ENCODE measurements around the gene PPP5C. TPM values are rescaled to one million over a fixed set of nuclear protein-coding genes. Genes with fewer than 3 reads are reported as not detected.

PPP5C gene
- total RNA-seq, 2 experiments from 2014 or later = 76.9 to 82.5 TPM

DNA sequence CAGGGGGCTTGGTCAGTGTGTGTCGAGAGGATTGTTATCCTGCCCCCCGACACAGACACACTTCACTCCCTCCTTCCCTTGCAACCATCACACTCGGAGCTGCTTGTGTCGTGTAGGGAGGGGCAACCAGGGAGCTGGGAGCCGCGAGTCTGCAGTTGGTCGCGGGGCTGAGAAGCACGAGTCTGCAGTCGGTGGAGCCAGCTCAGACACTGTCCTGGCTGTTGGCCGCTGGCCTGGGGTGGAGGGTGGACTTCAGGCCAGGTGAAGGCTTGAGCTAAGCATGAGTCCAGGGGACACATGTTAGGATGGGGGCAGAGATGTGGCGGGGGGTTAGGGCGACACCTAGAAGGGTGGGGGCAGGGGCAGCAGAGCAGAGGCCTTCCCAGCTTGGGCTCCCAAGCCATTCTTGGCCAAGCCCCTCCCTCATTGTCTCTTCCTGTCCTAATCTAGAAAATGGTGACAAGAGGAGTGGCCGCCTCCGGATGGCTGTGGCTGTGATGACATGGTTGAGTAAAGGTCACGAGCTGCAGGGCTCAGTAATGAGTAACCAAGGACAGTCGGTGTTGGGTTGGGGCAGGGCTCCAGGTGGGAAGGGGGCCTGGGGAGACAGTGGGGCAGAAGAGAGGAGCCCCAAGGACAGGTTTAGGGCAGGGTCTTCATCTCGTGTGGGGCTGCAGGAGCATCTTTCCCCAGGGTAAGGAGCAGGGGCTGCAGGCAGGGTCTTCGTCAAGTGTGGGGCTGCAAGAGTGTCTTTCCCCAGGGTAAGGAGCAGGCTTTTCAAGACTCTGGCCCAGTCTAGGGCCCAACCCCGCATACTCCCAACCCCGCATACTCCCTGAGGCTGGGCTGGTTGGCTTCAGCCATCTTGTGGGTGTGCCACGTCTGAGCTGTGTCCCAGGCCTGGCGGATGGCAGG, 8.6 kb downstream of the PPP5C start:
- Mint-ChIP-seq H3K36me3 (peaks cover 26% of the 10 kb centered on the region), H3K27ac (peak overlapping the region; percentile 40), H3K4me3 (no peak overlapping the region), H3K4me1 (ENCODE audit: low read depth) (peaks cover 30% of the 10 kb centered on the region), H3K27me3 (no peaks in the 10 kb centered on the region), H3K9me3 (no peaks in the 10 kb centered on the region)
- intact Hi-C loops (cut with micrococcal nuclease) = no loop called here
- ChIA-PET CTCF (interaction anchor here (0.9 to 1.6 kb wide), 5 partner anchors 8 to 40 kb away, joined by 3 to 4 read pairs (median 3); partner anchors contain the start of gene PPP5C), POLR2A (no interaction called here)
- peak; percentile 59 for DNase-seq

DNA sequence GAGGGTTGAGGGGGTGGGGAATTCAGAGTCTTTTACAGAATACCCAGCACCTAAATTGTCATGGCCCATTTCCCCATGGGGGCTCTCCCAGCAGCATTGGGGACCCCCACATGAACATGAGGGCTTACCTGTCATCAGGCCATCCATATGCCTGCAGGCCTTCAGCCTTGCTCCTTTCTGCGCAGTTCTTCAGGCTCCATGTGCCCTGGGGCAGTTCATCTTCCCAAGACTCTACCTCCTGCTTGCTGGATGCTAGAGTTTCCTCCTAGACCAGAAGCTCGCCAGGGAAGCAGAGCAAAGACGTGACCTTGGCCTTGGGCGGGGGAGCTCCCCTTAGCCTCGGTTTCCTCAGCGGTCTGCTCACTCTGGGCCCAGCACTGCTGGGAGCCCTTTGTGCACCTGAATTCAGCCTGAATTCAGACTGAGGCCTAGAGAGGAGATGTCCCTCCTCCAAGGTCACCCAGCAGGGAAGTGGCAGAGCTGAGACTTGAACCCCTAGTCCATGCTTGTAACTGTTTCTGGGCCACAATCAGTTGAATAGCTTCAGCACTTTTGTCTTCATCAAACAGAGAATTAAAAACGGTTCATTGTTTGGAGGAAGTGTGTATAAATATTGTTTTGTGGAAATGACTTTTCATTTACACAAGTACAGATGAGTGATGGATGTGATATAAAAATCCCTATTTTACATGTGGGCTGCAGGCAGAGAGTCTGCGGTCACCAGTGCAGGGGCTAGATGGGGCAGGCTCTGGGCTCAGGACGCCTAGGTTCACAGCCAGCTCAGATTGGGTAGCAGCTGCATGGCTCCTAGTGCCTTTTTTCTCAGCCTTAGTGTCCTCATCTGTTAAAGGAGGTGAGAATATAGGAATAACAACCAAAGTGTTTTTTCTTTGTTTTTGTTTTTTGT, 9.5 kb downstream of the PPP5C start:
- H3K27me3 Mint-ChIP-seq = no peaks in the 10 kb centered on the region
- H3K36me3 Mint-ChIP-seq = peaks cover 26% of the 10 kb centered on the region
- no peak overlapping the region for H3K4me3 Mint-ChIP-seq
- H3K4me1 Mint-ChIP-seq (ENCODE audit: low read depth) = peaks cover 27% of the 10 kb centered on the region
- ChIA-PET POLR2A (interaction anchor here (0.6 kb wide), 1 partner anchor 487 kb away, joined by 3 read pairs; no protein-coding TSS in a partner anchor), CTCF (interaction anchor here (0.9 to 1.6 kb wide), 4 partner anchors 8 to 38 kb away, joined by 3 to 4 read pairs (median 3); partner anchors contain the start of gene PPP5C)
- no peaks in the 10 kb centered on the region for H3K9me3 Mint-ChIP-seq
- H3K27ac Mint-ChIP-seq = no peak overlapping the region
- DNase-seq = no peak
- intact Hi-C loops (cut with micrococcal nuclease) = no loop called here

DNA sequence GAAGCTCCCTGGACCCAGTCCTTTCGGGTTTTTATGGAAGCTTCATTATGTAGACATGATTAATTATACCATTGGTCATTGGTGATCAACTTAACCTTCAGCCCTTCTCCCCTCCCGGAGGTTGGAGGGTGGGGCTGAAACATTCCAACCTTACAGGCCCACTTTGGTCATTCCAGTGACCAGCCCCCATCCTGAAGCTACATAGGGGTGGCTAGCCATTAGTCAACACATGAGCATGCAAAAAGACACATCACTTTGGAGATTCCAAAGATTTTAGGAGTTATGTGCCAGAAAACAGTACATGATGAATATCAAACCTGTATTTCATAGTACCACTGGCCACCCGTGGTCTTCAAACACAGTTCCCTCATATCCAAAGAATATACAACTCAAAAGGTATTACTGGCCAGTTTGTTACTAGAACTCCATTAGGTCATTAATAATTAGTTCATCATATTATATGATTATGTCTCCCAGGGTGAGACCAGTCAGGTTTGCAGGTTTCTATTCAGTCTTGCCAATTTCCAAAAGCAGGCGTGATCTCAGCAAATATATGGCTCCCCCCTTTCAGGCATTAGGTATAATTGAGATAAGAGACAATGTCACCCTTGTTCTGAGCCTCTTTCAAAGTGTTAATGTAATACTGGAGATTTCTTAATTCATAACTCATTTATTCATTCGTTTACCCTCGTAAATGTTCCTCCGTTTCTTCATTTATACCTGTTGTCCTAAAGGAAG, 11.1 kb downstream of the PPP5C start:
- Mint-ChIP-seq H3K4me1 (ENCODE audit: low read depth) (peaks cover 25% of the 10 kb centered on the region), H3K4me3 (no peak overlapping the region), H3K9me3 (no peaks in the 10 kb centered on the region), H3K36me3 (peaks cover 26% of the 10 kb centered on the region), H3K27me3 (no peaks in the 10 kb centered on the region), H3K27ac (no peak overlapping the region)
- no peak for DNase-seq
- intact Hi-C loops (cut with micrococcal nuclease) = no loop called here
- POLR2A ChIA-PET = no interaction called here
- CTCF ChIA-PET = interaction anchor here (2.4 kb wide), 1 partner anchor 11 kb away, joined by 10 read pairs; the partner anchor contains the start of gene PPP5C

DNA sequence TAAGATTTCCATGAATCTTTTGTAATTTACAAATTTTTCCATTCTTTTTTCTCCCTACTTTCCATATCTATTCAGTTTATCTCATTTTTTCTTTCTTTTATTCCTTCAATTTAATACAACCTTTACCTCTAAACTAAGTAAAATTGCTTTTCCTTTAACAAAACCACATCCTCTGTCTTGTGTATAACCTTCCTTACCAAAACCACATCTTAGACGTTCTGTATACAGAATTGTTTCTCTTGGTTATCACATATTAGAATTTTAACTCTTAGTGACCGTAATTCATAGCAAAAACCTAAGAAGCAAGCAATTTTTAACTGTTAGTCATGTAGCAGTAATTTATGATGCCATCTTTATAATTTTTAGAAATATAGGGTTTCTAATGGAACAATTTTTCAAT, 15.0 kb downstream of the PPP5C start:
- Mint-ChIP-seq H3K4me3 (no peak overlapping the region), H3K27me3 (no peaks in the 10 kb centered on the region), H3K4me1 (ENCODE audit: low read depth) (peaks cover 20% of the 10 kb centered on the region), H3K36me3 (peaks cover 21% of the 10 kb centered on the region), H3K9me3 (no peaks in the 10 kb centered on the region), H3K27ac (no peak overlapping the region)
- ChIA-PET POLR2A (no interaction called here), CTCF (no interaction called here)
- no peak for DNase-seq
- intact Hi-C loops (cut with micrococcal nuclease) = no loop called here

DNA sequence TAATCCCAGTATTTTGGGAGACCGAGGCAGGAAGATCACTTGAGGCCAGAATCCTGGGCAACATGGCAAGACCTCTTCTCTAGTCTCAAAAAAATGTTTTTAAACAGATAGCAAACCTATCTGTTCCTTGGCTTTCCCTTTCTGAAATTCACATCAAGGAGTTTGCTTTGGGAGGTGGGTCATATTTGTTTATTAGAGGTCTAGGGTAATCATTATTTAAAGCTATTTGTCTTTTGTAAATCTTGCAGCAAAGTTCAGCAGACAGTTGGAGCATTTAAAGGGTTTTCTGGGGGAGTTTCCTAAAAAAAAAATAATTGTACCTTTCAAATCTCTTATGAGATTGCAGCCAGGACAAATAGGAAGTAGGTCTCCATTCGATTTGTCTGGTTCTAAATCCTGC, 17.5 kb downstream of the PPP5C start:
- no peak for DNase-seq
- Mint-ChIP-seq H3K36me3 (peaks cover 19% of the 10 kb centered on the region), H3K27ac (no peak overlapping the region), H3K4me1 (ENCODE audit: low read depth) (peaks cover 26% of the 10 kb centered on the region), H3K4me3 (no peak overlapping the region), H3K9me3 (no peaks in the 10 kb centered on the region), H3K27me3 (no peaks in the 10 kb centered on the region)
- ChIA-PET CTCF (interaction anchor here (0.5 to 0.7 kb wide), 2 partner anchors 8 to 175 kb away, joined by 3 read pairs; no protein-coding TSS in a partner anchor), POLR2A (no interaction called here)
- intact Hi-C loops (cut with micrococcal nuclease) = no loop called here

DNA sequence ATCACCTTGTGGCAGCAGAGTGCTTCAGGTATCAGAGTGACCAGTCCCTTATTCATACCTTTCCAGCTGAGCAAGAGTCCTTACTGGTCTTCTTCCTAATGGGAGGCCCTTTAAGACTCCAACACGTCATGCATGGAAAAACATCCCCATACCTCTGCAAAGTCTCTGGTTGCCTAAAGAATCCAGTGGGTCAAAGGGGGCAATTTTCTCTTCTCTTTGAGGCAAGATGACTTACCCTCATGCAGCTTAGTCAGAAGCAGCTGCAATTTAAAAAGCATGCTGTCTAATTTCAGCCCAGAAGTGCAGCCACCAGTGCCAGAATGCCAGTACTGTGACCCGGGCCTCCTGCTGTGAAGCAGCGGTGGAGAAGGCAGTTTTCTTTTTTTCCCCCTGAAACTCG, 18.7 kb downstream of the PPP5C start:
- Mint-ChIP-seq H3K4me1 (ENCODE audit: low read depth) (peaks cover 22% of the 10 kb centered on the region), H3K4me3 (no peak overlapping the region), H3K27ac (no peak overlapping the region), H3K36me3 (peaks cover 17% of the 10 kb centered on the region), H3K27me3 (no peaks in the 10 kb centered on the region), H3K9me3 (no peaks in the 10 kb centered on the region)
- intact Hi-C loops (cut with micrococcal nuclease) = no loop called here
- ChIA-PET CTCF (no interaction called here), POLR2A (no interaction called here)
- no peak for DNase-seq

DNA sequence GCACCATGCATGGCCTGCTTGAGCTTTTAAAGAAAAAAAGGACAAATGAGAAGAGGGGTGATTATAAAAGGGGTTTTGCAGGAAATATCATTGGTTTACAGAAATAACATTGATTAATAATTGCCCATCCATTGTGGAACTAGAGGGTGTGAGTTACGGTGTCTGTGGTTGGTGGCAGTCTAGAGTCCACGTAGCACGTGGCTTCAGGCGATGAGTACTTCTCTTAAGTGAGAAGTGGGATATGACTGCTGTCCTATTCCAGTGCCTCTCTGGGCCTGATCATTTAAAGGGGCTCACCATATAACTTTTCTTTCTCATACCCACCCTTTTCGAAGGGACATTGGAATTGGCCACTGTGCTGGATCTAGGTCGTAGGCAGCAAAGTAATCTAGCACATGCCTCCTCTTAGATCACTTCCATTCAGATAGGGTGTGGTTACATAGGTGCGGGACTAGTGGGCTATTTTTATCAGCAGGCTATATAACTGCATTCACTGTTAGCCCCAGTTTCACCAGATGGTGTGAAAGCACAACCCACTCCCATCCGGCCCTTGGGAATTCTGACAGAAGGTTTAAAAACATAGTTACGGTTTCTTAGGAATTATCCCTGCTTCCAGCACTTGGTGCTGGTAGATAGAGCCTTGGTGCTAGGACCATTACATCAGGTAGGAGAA, 19.9 kb downstream of the PPP5C start:
- ChIA-PET POLR2A (no interaction called here), CTCF (interaction anchor here (1.6 kb wide), 1 partner anchor 20 kb away, joined by 3 read pairs; the partner anchor contains the start of gene PPP5C)
- intact Hi-C loops (cut with micrococcal nuclease) = no loop called here
- Mint-ChIP-seq H3K9me3 (no peaks in the 10 kb centered on the region), H3K36me3 (peaks cover 17% of the 10 kb centered on the region), H3K4me1 (ENCODE audit: low read depth) (peaks cover 24% of the 10 kb centered on the region), H3K4me3 (no peak overlapping the region), H3K27me3 (no peaks in the 10 kb centered on the region), H3K27ac (no peak overlapping the region)
- DNase-seq = no peak

DNA sequence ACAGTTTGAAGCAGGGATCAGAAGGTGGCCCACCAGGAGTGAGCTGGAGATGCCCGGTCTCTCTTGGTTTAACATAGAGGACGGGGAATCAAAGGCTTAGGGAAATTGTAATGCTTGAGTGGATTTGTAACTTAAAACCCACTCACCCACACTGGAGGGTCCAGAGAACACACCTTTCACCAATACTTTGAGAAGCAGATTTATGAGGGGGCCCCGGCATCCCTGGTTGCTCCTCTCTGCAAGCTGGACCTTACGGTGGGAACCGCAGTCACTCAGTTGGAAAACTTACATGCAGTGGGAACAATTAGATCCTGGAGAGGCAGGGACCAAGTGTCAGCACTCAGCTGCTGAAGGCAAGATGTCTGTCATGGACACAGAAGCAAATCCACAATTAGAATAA, 20.5 kb downstream of the PPP5C start:
- Mint-ChIP-seq H3K27me3 (no peaks in the 10 kb centered on the region), H3K9me3 (no peaks in the 10 kb centered on the region), H3K27ac (no peak overlapping the region), H3K36me3 (peaks cover 14% of the 10 kb centered on the region), H3K4me3 (no peak overlapping the region), H3K4me1 (ENCODE audit: low read depth) (peaks cover 22% of the 10 kb centered on the region)
- intact Hi-C loops (cut with micrococcal nuclease) = no loop called here
- no peak for DNase-seq
- POLR2A ChIA-PET = no interaction called here
- CTCF ChIA-PET = interaction anchor here (1.6 kb wide), 1 partner anchor 21 kb away, joined by 3 read pairs; the partner anchor contains the start of gene PPP5C

DNA sequence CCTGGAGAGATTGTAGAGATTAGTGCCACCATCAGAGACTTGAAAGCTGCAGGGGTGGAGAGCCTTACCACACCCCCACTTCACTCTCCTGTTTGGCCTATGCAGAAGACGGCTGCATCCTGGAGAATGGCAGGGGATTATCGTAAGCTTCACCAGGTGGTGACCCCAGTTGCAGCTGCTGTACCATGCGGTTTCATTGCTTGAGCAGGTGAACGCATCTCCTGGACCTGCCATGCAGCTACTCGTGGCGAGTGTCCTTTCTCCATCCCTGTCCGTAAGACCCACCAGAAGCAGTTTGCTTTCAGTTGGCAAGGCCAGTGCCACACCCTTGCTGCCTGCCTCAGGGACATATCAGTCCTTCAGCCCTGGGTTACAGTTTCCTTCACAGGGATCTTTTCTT, 21.2 kb downstream of the PPP5C start:
- peaks cover 22% of the 10 kb centered on the region for H3K4me1 Mint-ChIP-seq (ENCODE audit: low read depth)
- peaks cover 14% of the 10 kb centered on the region for H3K36me3 Mint-ChIP-seq
- CTCF ChIA-PET = interaction anchor here (1.6 kb wide), 1 partner anchor 21 kb away, joined by 3 read pairs; the partner anchor contains the start of gene PPP5C

DNA sequence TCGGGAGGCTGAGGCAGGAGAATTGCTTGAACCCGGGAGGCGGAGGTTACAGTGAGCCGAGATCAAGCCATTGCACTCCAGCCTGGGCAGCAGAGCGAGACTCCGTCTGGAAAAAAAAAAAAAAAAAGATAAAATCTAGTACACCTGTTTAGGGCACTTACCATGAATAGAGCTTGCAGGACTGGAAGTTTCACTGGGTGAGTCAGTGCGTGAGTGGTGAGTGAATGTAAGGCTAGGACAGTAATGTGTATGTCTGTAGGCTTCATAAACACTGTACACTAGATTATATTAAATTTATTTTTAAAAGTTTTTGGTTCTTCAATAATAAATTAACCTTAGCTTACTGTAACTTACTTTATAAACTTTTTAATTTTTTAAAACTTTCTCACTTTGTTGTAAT, 22.9 kb downstream of the PPP5C start:
- no peak overlapping the region for H3K27ac Mint-ChIP-seq
- ChIA-PET CTCF (interaction anchor here (0.7 to 1.7 kb wide), 5 partner anchors 23 to 167 kb away, joined by 3 to 4 read pairs (median 3); partner anchors contain the start of gene PPP5C), POLR2A (no interaction called here)
- no peaks in the 10 kb centered on the region for H3K27me3 Mint-ChIP-seq
- no peak overlapping the region for H3K4me3 Mint-ChIP-seq
- DNase-seq = peak; percentile 45
- peaks cover 5% of the 10 kb centered on the region for H3K36me3 Mint-ChIP-seq
- no peaks in the 10 kb centered on the region for H3K9me3 Mint-ChIP-seq
- H3K4me1 Mint-ChIP-seq (ENCODE audit: low read depth) = peaks cover 22% of the 10 kb centered on the region
- intact Hi-C loops (cut with micrococcal nuclease) = no loop called here

More for the DNA sequence above, 21.2 kb downstream of the PPP5C start:
- H3K27ac Mint-ChIP-seq = no peak overlapping the region
- DNase-seq = no peak
- H3K27me3 Mint-ChIP-seq = no peaks in the 10 kb centered on the region
- H3K9me3 Mint-ChIP-seq = no peaks in the 10 kb centered on the region
- POLR2A ChIA-PET = no interaction called here
- intact Hi-C loops (cut with micrococcal nuclease) = no loop called here
- H3K4me3 Mint-ChIP-seq = no peak overlapping the region

DNA sequence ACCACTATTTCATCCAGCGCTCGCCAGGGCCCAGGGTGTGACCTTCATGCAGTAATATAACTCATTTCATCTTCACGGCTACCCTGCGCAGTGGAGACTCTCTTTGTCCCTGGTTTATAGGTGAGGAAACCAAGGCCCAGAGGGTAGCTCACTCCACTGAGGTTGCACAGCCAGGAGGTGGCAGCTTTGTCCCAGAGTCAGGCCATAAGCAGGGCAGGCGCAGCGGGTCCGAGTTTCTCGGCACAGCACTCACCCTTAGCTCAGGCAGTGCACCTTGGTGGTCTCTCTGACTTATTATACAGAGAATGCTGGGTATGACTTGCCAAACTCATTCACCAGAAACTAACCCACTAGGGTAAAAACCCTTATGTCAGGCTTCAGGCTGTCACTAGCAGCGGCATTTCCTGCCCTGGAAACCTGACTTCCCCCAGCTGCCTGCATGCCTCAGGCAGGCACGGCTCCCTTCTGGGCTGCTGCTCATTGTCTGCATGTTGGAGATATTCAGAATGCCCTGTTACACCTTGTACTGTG, 24.5 kb downstream of the PPP5C start:
- POLR2A ChIA-PET = no interaction called here
- H3K36me3 Mint-ChIP-seq = peaks cover 8% of the 10 kb centered on the region
- no peak overlapping the region for H3K4me3 Mint-ChIP-seq
- peaks cover 18% of the 10 kb centered on the region for H3K4me1 Mint-ChIP-seq (ENCODE audit: low read depth)
- no peak overlapping the region for H3K27ac Mint-ChIP-seq
- DNase-seq = peak; percentile 23
- CTCF ChIA-PET = interaction anchor here (1.0 to 1.7 kb wide), 2 partner anchors 25 to 165 kb away, joined by 3 read pairs; partner anchors contain the start of gene PPP5C
- intact Hi-C loops (cut with micrococcal nuclease) = no loop called here
- H3K27me3 Mint-ChIP-seq = no peaks in the 10 kb centered on the region
- H3K9me3 Mint-ChIP-seq = no peaks in the 10 kb centered on the region

Data from activated CD4-positive, alpha-beta memory T cell treated with anti-CD3 and anti-CD28 coated beads for 36 hours (primary cell).